Kidney (tissue), 14 donors: ENCODE results near the gene GRIP2. TPM values are rescaled to one million over a fixed set of nuclear protein-coding genes. Genes with fewer than 3 reads are reported as not detected.

Experiments
- DNase-seq, 5 donors: peaks; one replicate each; pipeline ENCODE4 v3.0.0-alpha.2; 2013 to 2020
- FAIRE-seq: peaks from 2 replicates; lab custom pipeline; 2012; peaks lifted over from hg19 to GRCh38; lab: Jason Lieb, UNC
- H3K27ac ChIP-seq, 2 donors: one replicate each; pipeline ENCODE4 v1.7.0; 2013; ENCODE audit warnings: low read depth in 2 of 2, low read length in 2 of 2, inconsistent platforms in 1 of 2
- H3K27me3 ChIP-seq: one replicate; pipeline ENCODE4 v1.7.1; 2013; ENCODE audit warnings: low read length, inconsistent platforms; ENCODE audit not compliant: control insufficient read depth, insufficient read depth
- H3K36me3 ChIP-seq, 3 donors: one replicate each; pipeline versions ENCODE4 v1.7.0 to v1.7.1; 2013; ENCODE audit warnings: low read length in 3 of 3, control low read depth in 1 of 3, inconsistent platforms in 1 of 3; ENCODE audit not compliant: insufficient read depth in 3 of 3, control insufficient read depth in 2 of 3
- H3K4me1 ChIP-seq, 3 donors: one replicate each; pipeline versions ENCODE4 v1.7.0 to v1.7.1; 2013; ENCODE audit warnings: low read length in 3 of 3, inconsistent platforms in 1 of 3, low read depth in 1 of 3; ENCODE audit not compliant: control insufficient read depth in 2 of 3, insufficient read depth in 2 of 3
- H3K4me3 ChIP-seq, 3 donors: one replicate each; pipeline versions ENCODE4 v1.7.0 to v1.8.1; 2013; ENCODE audit warnings: low read length in 3 of 3, control low read depth in 1 of 3, inconsistent platforms in 1 of 3
- H3K9ac ChIP-seq, 3 donors: one replicate each; pipeline versions ENCODE4 v1.7.0 to v1.7.1; 2013; ENCODE audit warnings: low read length in 3 of 3, control low read depth in 1 of 3, inconsistent platforms in 1 of 3
- H3K9me3 ChIP-seq, 3 donors: one replicate each; pipeline versions ENCODE4 v1.7.0 to v1.7.1; 2013; ENCODE audit warnings: low read length in 3 of 3, control low read depth in 1 of 3, inconsistent platforms in 1 of 3; ENCODE audit not compliant: control insufficient read depth in 2 of 3, insufficient read depth in 1 of 3
- CTCF ChIP-seq: IDR thresholded peaks from 3 replicates; pipeline ENCODE4 v1.5.1; 2012; ENCODE audit warnings: mild to moderate bottlenecking, moderate library complexity, borderline replicate concordance; ENCODE audit not compliant: insufficient read depth; ENCODE audit errors: extremely low read depth
- intact Hi-C: fragments of 100-400 bp; cut with DNase I; formaldehyde crosslinking; loops from one replicate; pipeline ENCODE4 v1.11.1; 2022
- polyA plus RNA-seq: library from polyadenylated mRNA; stranded (reverse); fragments of 350-450 nt; fragmentation: Illumina TruSeq; extraction: RNeasy Lipid Tissue Mini Kit (QIAGEN cat#74804); gene quantifications from one replicate; pipeline ENCODE4 v1.2.3, GENCODE V29; 2014; ENCODE audit warnings: low read depth, low replicate concordance; ENCODE audit not compliant: insufficient read depth
- total RNA-seq: library from RNA; stranded (reverse); fragmentation: NEBNext Ultra II Directional; extraction: Animal tissue kit (Norgen Biotek cat#: 25700); gene quantifications from one replicate; pipeline ENCODE4 v1.2.1, GENCODE V29; 2021
- donor health status: control.
- donor health status: control.
- donor health status: control.
- donor health status: control.
- donor health status: control.
- donor health status: DM: yes; HTN: yes; CAD: no.
- donor health status: Normal renal cell carcinoma (clear cell type).

Gene GRIP2
- total and polyA plus RNA-seq, 2 donors from 2014 or later = 3.0 to 3.2 TPM

DNA sequence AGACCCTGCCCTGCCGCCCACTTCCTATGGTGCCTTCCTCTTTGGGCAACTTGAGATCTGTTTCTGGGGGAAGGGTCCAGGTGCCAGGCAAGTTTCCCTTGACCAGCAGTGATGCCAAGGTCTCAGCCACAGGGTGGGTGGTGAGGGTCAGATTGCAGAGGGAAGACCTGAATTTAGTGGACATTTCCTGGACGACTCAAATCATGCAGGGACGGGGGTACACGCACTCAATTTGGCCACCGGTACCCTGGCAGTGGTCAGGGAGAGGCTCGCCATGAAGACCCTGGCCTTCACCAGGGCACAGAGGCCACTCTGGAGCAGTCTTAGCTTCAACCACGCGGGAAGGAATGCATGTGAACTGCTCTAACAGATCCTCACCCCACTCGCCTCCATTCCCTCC, 1.5 kb upstream of the GRIP2 start:
- Histone ChIP-seq H3K27ac (no peak overlapping the region), H3K9me3 (no peaks in the 10 kb centered on the region), H3K4me1 (no peaks in the 10 kb centered on the region), H3K36me3 (no peaks in the 10 kb centered on the region), H3K4me3 (no peak overlapping the region), H3K9ac (no peak overlapping the region), H3K27me3 (no peaks in the 10 kb centered on the region)
- no peak for TF ChIP-seq CTCF
- intact Hi-C loops = no loop called here
- DNase-seq (peak in 1 of 5 donors; percentile 48), FAIRE-seq (no peak)

GRCh38 chr3:14540821-14541385, 761 bp upstream of the GRIP2 start:
- Histone ChIP-seq H3K27me3 (no peaks in the 10 kb centered on the region), H3K4me3 (no peak overlapping the region), H3K27ac (no peak overlapping the region), H3K9me3 (no peaks in the 10 kb centered on the region), H3K9ac (no peak overlapping the region), H3K4me1 (no peaks in the 10 kb centered on the region), H3K36me3 (no peaks in the 10 kb centered on the region)
- intact Hi-C loops = no loop called here
- TF ChIP-seq CTCF = no peak
- FAIRE-seq = no peak
- peak in 1 of 5 donors; percentile 37 for DNase-seq

- Histone ChIP-seq H3K4me1 (no peaks in the 10 kb centered on the region), H3K9ac (no peak overlapping the region), H3K36me3 (no peaks in the 10 kb centered on the region), H3K4me3 (peak overlapping the region in 1 of 3 donors; percentile 32), H3K9me3 (no peaks in the 10 kb centered on the region), H3K27ac (no peak overlapping the region), H3K27me3 (no peaks in the 10 kb centered on the region)
- no peak for FAIRE-seq
- no peak for DNase-seq
- no peak for TF ChIP-seq CTCF
- intact Hi-C loops = no loop called here
These were observed 779 bp downstream of the GRIP2 start for GRCh38 chr3:14539384-14539741.

DNA sequence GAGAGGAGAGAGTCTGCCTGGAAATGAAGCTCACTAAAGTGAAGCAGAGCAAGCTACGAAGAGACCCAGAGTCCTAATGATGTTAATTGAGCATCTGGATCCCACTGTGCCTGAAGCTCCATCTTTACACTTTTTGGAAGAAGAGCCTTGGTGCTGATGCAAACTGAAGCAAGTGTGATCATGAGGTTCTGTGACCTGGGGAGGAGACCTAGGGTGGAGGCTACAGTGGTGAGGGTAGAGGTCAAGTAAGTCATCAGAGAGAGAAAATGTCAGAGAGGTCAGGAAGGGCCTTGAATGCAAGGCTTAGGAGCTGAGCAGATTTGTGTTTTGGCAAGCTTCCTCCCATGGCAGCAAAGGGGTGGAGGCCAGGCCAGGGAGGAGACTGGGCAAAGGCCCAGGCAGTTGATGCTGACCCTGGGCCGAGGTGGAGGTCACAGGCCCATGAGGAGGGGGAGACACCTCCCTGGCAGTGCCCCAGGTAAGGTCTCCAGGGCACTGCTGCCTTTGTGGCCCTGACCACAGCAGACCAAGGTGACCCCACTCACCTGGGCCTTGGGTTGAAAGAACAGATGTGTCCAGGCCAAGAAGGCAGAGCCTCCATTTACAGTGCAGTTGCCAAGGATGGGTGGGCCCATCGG, 1.6 kb downstream of the GRIP2 start:
- Histone ChIP-seq H3K27ac (no peak overlapping the region), H3K4me1 (no peaks in the 10 kb centered on the region), H3K9me3 (no peaks in the 10 kb centered on the region), H3K4me3 (no peak overlapping the region), H3K9ac (no peak overlapping the region), H3K36me3 (no peaks in the 10 kb centered on the region), H3K27me3 (no peaks in the 10 kb centered on the region)
- peak in 1 of 5 donors; percentile 35 for DNase-seq
- TF ChIP-seq CTCF = no peak
- no peak for FAIRE-seq
- intact Hi-C loops = no loop called here
